Panc1 (cell line): ENCODE measurements around the gene PLK3. TPM values are rescaled to one million over a fixed set of nuclear protein-coding genes. Genes with fewer than 3 reads are reported as not detected.

Source experiments
- ATAC-seq: fragments of 200-7000 bp; cut with Tn5 transposase; 2 replicates; pipeline ENCODE4 v1.9.1; 2020; ENCODE audit warnings: mild to moderate bottlenecking, moderate library complexity
- Bru-seq: library from RNA; stranded (reverse); fragments of 400-500 nt; gene quantifications from one replicate; lab custom pipeline; 2021; lab: Mats Ljungman, UMichigan
- BruChase-seq, 2 experiments: library from RNA; stranded (reverse); fragments of 400-500 nt; gene quantifications; one replicate each; lab custom pipeline; 2021; lab: Mats Ljungman, UMichigan
- BruUV-seq: library from RNA; stranded (reverse); fragments of 400-500 nt; replicated peaks from 2 replicates; lab custom pipeline; 2021; lab: Mats Ljungman, UMichigan
- CTCF ChIA-PET: fragments of 300-600 bp; sonication (Branson Sonifier 250); formaldehyde crosslinking; loops from one replicate; lab custom pipeline; 2022; ENCODE audit warnings: antibody characterized with exemption; lab: Charles Lee
- POLR2A ChIA-PET: fragments of 300-600 bp; sonication (Branson Sonifier 250); formaldehyde crosslinking; loops from one replicate; lab custom pipeline; 2022; ENCODE audit warnings: antibody characterized with exemption; lab: Charles Lee
- DNase-seq: peaks from one replicate; pipeline ENCODE4 v3.0.0-alpha.2; 2010; ENCODE audit warnings: low read depth, low spot score
- H3K27ac ChIP-seq: 2 replicates; pipeline ENCODE4 v1.5.1; 2011; ENCODE audit warnings: mild to moderate bottlenecking, low read length, inconsistent platforms
- H3K27me3 ChIP-seq: fragments of 200-500 bp; sonication (Bioruptor generic); 2 replicates; pipeline ENCODE4 v1.6.0; 2014; ENCODE audit warnings: low read length, inconsistent platforms; ENCODE audit not compliant: control insufficient read depth, insufficient read depth
- H3K36me3 ChIP-seq: fragments of 200-500 bp; sonication (Bioruptor generic); 2 replicates; pipeline ENCODE4 v1.5.1; 2014; ENCODE audit warnings: inconsistent platforms, mild to moderate bottlenecking, low read length, moderate library complexity; ENCODE audit not compliant: control insufficient read depth, insufficient read depth
- H3K4me1 ChIP-seq: 2 replicates; pipeline ENCODE4 v1.5.1; 2011; ENCODE audit warnings: inconsistent platforms, mild to moderate bottlenecking, low read length, moderate library complexity; ENCODE audit not compliant: control insufficient read depth, insufficient read depth
- H3K4me3 ChIP-seq, 2 experiments: 2 replicates each; pipeline ENCODE4 v1.5.1; 2011 to 2012; ENCODE audit warnings: low read depth in 2 of 2, low read length in 2 of 2, mild to moderate bottlenecking in 2 of 2, inconsistent platforms in 1 of 2, moderate library complexity in 1 of 2
- H3K9me3 ChIP-seq: fragments of 200-500 bp; sonication (Bioruptor generic); 2 replicates; pipeline ENCODE4 v1.5.1; 2014; ENCODE audit warnings: low read depth, mild to moderate bottlenecking, inconsistent platforms, low read length, moderate library complexity; ENCODE audit not compliant: control insufficient read depth, insufficient read depth
- POLR2AphosphoS5 ChIP-seq: IDR thresholded peaks from 2 replicates; pipeline ENCODE4 v1.6.1; 2012; ENCODE audit warnings: mild to moderate bottlenecking, low read depth, low read length, moderate library complexity
- SIN3A ChIP-seq: IDR thresholded peaks from 2 replicates; pipeline ENCODE4 v1.6.1; 2012; ENCODE audit warnings: low read depth, mild to moderate bottlenecking, low read length, moderate library complexity, borderline replicate concordance; ENCODE audit not compliant: insufficient read depth
- TCF7L2 ChIP-seq: IDR thresholded peaks from 2 replicates; pipeline ENCODE4 v1.6.1; 2011; ENCODE audit warnings: mild to moderate bottlenecking, low read depth, low read length, inconsistent platforms
- in situ Hi-C: cut with HindIII; loops from 2 replicates; pipeline ENCODE4 v1.10.0; 2016; ENCODE audit warnings: low sequenced_read_pairs, low pct_unique_long_range_greater_than_20kb
- intact Hi-C: fragments of 100-400 bp; cut with micrococcal nuclease; formaldehyde crosslinking; loops from one replicate; pipeline ENCODE4 v1.10.0; 2022; ENCODE audit not compliant: unreplicated experiment
- long read RNA-seq: library from polyadenylated mRNA; unstranded; transcript quantifications from one replicate; pipeline ENCODE4 v2.0.0, GENCODE V29; 2021; ENCODE audit not compliant: unreplicated experiment
- polyA plus RNA-seq: library from polyadenylated mRNA; unstranded; fragments of >200 nt; gene quantifications from one replicate; pipeline ENCODE4 v1.2.1, GENCODE V29; 2012; ENCODE audit warnings: missing spikeins; ENCODE audit not compliant: insufficient read length
- total RNA-seq: library from RNA; stranded (reverse); gene quantifications from one replicate; pipeline ENCODE4 v1.2.1, GENCODE V29; 2021; ENCODE audit not compliant: unreplicated experiment
- TF ChIP-seq, protein P1 (sequence below), 2 experiments: IDR thresholded peaks; 2 replicates each; pipeline ENCODE4 v1.6.1; 2011 to 2012; ENCODE audit warnings: low read depth in 2 of 2, control low read depth in 1 of 2, low read length in 1 of 2, mild to moderate bottlenecking in 1 of 2, moderate library complexity in 1 of 2; ENCODE audit not compliant: insufficient read depth in 1 of 2
- TF ChIP-seq, protein P2 (sequence below): fragments of 450-650 bp; IDR thresholded peaks from 2 replicates; pipeline ENCODE4 v1.5.1; 2017; ENCODE audit warnings: mild to moderate bottlenecking

The PLK3 gene
- 13.7 TPM for total RNA-seq
- 7.3 TPM for polyA plus RNA-seq
- Bru-seq, nascent RNA = percentile 61 among the genes with signal in this experiment
- BruChase-seq, experiment 1, labeled RNA remaining after a 2-hour chase = percentile 66 among the genes with signal in this experiment
- percentile 71 among the genes with signal in this experiment for BruChase-seq, experiment 2, labeled RNA remaining after a 6-hour chase
- long read RNA-seq, transcript PLK3-201 (15 exons, 2,492 nt) = major isoform, 5 of 11 reads
- long read RNA-seq, partial matches to known transcripts = 3 of 11 reads
- long read RNA-seq, other reads (novel, unspliced or antisense) = 3 of 11 reads

DNA sequence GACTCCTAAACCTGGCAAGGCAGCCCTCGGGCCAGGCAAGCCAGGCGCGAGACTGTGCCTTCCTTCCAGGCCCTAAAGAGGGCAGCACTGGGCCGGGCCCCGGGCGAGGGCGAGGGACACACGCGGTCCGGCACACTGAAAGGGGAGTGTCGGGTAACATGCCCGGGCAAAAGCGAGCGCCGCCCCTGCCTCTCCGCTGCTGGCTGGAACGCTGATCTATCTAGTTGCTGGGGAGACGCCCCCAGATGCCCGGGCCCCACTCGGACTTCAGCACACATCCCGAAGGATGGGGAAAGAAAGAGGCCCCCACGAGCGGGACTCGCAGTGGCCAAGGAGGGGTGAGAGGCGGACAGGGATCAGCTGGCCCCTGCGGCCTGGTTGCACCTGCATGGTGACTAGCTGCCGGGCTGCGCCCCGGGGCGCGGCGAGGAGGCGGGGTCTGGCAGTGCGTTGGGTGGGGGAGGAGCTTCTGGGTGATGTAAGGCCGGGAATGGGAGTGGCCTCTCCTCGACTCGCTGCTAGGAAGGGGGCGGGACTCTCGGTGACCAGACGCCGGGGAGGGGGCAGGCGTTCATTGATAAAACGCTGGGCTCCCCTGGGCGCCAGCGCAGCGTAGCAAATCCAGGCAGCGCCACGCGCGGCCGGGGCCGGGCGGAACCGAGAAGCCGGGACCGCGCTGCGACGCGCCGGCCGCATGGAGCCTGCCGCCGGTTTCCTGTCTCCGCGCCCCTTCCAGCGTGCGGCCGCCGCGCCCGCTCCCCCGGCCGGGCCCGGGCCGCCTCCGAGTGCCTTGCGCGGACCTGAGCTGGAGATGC, at the start of gene PLK3:
Gene PLK3 (plus strand): TSS at position 608 of the 815 bp plus-strand sequence. CDS start 87 bp downstream, at position 695.
- BruUV-seq = no TSS peak
- intact Hi-C loops = no loop called here

DNA sequence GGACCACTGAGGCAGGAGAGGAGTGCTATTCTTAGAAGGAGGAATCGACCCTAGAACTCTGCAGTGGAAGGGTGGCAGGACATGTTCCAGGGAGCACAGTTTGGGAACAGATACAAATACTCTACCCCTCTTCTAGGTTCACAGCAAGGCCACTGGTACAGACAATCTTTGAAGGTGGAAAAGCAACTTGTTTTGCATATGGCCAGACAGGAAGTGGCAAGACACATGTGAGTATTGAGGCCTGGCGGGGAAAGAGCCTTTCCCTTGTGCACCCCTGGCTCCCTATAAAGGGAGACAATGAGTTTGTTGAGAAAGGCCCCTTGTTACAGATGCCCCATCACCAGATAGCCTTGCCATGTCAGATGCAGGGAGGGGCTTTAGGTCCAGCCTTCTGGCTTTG, 42.8 kb upstream of the PLK3 start:
- no TSS peak for BruUV-seq
- ChIA-PET CTCF (no interaction called here), POLR2A (no interaction called here)
- Histone ChIP-seq H3K27me3 (no peaks in the 10 kb centered on the region), H3K4me1 (no peaks in the 10 kb centered on the region), H3K9me3 (no peaks in the 10 kb centered on the region), H3K27ac (no peak overlapping the region), H3K4me3 (no peak overlapping the region), H3K36me3 (peaks cover 27% of the 10 kb centered on the region)
- in situ Hi-C loops = no loop called here
- intact Hi-C loops = no loop called here
- ATAC-seq = no peak
- no peak for TF ChIP-seq SIN3A
- DNase-seq = no peak

More for the DNA sequence above, at the start of gene PLK3:
- TF ChIP-seq TCF7L2 = no peak; the same call in 1 of the 2 replicates
- TF ChIP-seq SIN3A = peak; percentile 80; the same call in 1 of the 2 replicates
- TF ChIP-seq, protein P1, sequence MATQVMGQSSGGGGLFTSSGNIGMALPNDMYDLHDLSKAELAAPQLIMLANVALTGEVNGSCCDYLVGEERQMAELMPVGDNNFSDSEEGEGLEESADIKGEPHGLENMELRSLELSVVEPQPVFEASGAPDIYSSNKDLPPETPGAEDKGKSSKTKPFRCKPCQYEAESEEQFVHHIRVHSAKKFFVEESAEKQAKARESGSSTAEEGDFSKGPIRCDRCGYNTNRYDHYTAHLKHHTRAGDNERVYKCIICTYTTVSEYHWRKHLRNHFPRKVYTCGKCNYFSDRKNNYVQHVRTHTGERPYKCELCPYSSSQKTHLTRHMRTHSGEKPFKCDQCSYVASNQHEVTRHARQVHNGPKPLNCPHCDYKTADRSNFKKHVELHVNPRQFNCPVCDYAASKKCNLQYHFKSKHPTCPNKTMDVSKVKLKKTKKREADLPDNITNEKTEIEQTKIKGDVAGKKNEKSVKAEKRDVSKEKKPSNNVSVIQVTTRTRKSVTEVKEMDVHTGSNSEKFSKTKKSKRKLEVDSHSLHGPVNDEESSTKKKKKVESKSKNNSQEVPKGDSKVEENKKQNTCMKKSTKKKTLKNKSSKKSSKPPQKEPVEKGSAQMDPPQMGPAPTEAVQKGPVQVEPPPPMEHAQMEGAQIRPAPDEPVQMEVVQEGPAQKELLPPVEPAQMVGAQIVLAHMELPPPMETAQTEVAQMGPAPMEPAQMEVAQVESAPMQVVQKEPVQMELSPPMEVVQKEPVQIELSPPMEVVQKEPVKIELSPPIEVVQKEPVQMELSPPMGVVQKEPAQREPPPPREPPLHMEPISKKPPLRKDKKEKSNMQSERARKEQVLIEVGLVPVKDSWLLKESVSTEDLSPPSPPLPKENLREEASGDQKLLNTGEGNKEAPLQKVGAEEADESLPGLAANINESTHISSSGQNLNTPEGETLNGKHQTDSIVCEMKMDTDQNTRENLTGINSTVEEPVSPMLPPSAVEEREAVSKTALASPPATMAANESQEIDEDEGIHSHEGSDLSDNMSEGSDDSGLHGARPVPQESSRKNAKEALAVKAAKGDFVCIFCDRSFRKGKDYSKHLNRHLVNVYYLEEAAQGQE (IDR thresholded peaks at IDR 0.05; ENCODE audit: insufficient read depth in 1 of 2, low read depth in 2 of 2, low read length in 1 of 2) = 0 out of 4 replicates have a peak, but pooled peaks of 1 of the 2 experiments have one; percentile 19
- TF ChIP-seq POLR2AphosphoS5 = peak; percentile 92
- TF ChIP-seq, protein P2, sequence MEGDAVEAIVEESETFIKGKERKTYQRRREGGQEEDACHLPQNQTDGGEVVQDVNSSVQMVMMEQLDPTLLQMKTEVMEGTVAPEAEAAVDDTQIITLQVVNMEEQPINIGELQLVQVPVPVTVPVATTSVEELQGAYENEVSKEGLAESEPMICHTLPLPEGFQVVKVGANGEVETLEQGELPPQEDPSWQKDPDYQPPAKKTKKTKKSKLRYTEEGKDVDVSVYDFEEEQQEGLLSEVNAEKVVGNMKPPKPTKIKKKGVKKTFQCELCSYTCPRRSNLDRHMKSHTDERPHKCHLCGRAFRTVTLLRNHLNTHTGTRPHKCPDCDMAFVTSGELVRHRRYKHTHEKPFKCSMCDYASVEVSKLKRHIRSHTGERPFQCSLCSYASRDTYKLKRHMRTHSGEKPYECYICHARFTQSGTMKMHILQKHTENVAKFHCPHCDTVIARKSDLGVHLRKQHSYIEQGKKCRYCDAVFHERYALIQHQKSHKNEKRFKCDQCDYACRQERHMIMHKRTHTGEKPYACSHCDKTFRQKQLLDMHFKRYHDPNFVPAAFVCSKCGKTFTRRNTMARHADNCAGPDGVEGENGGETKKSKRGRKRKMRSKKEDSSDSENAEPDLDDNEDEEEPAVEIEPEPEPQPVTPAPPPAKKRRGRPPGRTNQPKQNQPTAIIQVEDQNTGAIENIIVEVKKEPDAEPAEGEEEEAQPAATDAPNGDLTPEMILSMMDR = peak; percentile 98
- ChIA-PET CTCF (interaction anchor here (0.6 to 1.0 kb wide), 3 partner anchors 19 to 211 kb away, joined by 3 read pairs; partner anchors contain the start of gene HECTD3), POLR2A (interaction anchor here (0.5 to 2.0 kb wide), 7 partner anchors 13 to 1383 kb away, joined by 3 to 25 read pairs (median 4); no protein-coding TSS in a partner anchor)
- H3K4me3 ChIP-seq = peak within 1 kb of the TSS; percentile 56 to 83
- in situ Hi-C loops = no loop called here
- no peaks in the 10 kb centered on the region; the same call in 1 of the 2 replicates for H3K36me3 ChIP-seq
- no peaks in the 10 kb centered on the region for H3K9me3 ChIP-seq
- no peaks in the 10 kb centered on the region for H3K27me3 ChIP-seq
- peaks cover 22% of the 10 kb centered on the region for H3K4me1 ChIP-seq
- ATAC-seq (peak; percentile 91), DNase-seq (peak; percentile 96)
- peak within 1 kb of the TSS; percentile 86 for H3K27ac ChIP-seq
